OCI-LY7 (cell line): ENCODE measurements around the gene ANXA3. TPM values are rescaled to one million over a fixed set of nuclear protein-coding genes. Genes with fewer than 3 reads are reported as not detected.

Source experiments
- BruUV-seq: library from RNA; stranded (reverse); fragments of 400-500 nt; replicated peaks from 2 replicates; lab custom pipeline; 2021; lab: Mats Ljungman, UMichigan
- CTCF ChIA-PET: fragments of 300-600 bp; sonication (Branson Sonifier 250); formaldehyde crosslinking; loops from one replicate; lab custom pipeline; 2022; ENCODE audit warnings: antibody characterized with exemption; ENCODE audit not compliant: unreplicated experiment; lab: Charles Lee
- POLR2A ChIA-PET: fragments of 300-600 bp; sonication (Branson Sonifier 250); formaldehyde crosslinking; loops from one replicate; lab custom pipeline; 2022; ENCODE audit warnings: antibody characterized with exemption; lab: Charles Lee
- DNase-seq: peaks from one replicate; pipeline ENCODE4 v3.0.0-alpha.2; 2015; ENCODE audit warnings: low spot score
- H2AFZ ChIP-seq: fragments of 200-600 bp; sonication (generic), shearing (Covaris generic); 2 replicates; pipeline ENCODE4 v1.6.1; 2014; ENCODE audit warnings: mild to moderate bottlenecking, antibody characterized with exemption, low read length, moderate library complexity
- H3K27ac ChIP-seq: fragments of 200-600 bp; sonication (generic); 2 replicates; pipeline ENCODE4 v1.5.1; 2014; ENCODE audit warnings: mixed run types, low read depth, mild to moderate bottlenecking, moderate library complexity, low read length, inconsistent platforms; ENCODE audit not compliant: poor library complexity, severe bottlenecking
- H3K36me3 ChIP-seq: fragments of 200-600 bp; sonication (generic); 2 replicates; pipeline ENCODE4 v1.6.1; 2014; ENCODE audit warnings: mild to moderate bottlenecking, antibody characterized with exemption, low read length, moderate library complexity, mixed read lengths; ENCODE audit not compliant: insufficient read depth
- H3K4me1 ChIP-seq: fragments of 200-600 bp; sonication (generic); 2 replicates; pipeline ENCODE4 v1.5.1; 2014; ENCODE audit warnings: mild to moderate bottlenecking, low read length; ENCODE audit not compliant: insufficient read depth, poor library complexity, severe bottlenecking
- H3K4me2 ChIP-seq: fragments of 200-600 bp; sonication (generic); 2 replicates; pipeline ENCODE4 v1.6.1; 2014; ENCODE audit warnings: mild to moderate bottlenecking, low read length
- H3K4me3 ChIP-seq: fragments of 200-600 bp; sonication (generic); 2 replicates; pipeline ENCODE4 v1.5.1; 2014; ENCODE audit warnings: mild to moderate bottlenecking, low read depth, low read length; ENCODE audit not compliant: poor library complexity, severe bottlenecking
- H3K79me2 ChIP-seq: fragments of 200-600 bp; sonication (generic); 2 replicates; pipeline ENCODE4 v1.6.1; 2016; ENCODE audit warnings: low read depth, mild to moderate bottlenecking, low read length, moderate library complexity, mixed read lengths; ENCODE audit not compliant: insufficient read depth
- H3K9me2 ChIP-seq: fragments of 200-600 bp; sonication (generic); 2 replicates; pipeline ENCODE4 v1.6.1; 2016; ENCODE audit warnings: mild to moderate bottlenecking, low read length, mixed read lengths; ENCODE audit not compliant: insufficient read depth
- H3K9me3 ChIP-seq: fragments of 200-600 bp; sonication (generic); 2 replicates; pipeline ENCODE4 v1.6.1; 2014; ENCODE audit warnings: mild to moderate bottlenecking, mixed run types, low read length, mixed read lengths
- H4K20me1 ChIP-seq: fragments of 200-600 bp; sonication (generic); 2 replicates; pipeline ENCODE4 v1.6.1; 2014; ENCODE audit warnings: mild to moderate bottlenecking, antibody characterized with exemption, low read length, moderate library complexity, mixed read lengths; ENCODE audit not compliant: insufficient read depth
- CTCF ChIP-seq: fragments of 200-600 bp; sonication (generic); conservative IDR thresholded peaks from 2 replicates; pipeline ENCODE4 v1.5.1; 2014; ENCODE audit warnings: mild to moderate bottlenecking, antibody characterized with exemption, low read length, moderate library complexity, mixed read lengths
- EZH2phosphoT487 ChIP-seq: fragments of 200-600 bp; sonication (generic); IDR thresholded peaks from 2 replicates; pipeline ENCODE4 v1.6.1; 2018; ENCODE audit warnings: low read depth, borderline replicate concordance, mild to moderate bottlenecking, mixed run types, antibody characterized with exemption, low read length, moderate library complexity, mixed read lengths
- intact Hi-C: fragments of 100-400 bp; cut with micrococcal nuclease; formaldehyde crosslinking; loops from one replicate; pipeline ENCODE4 v1.10.0; 2022; ENCODE audit not compliant: unreplicated experiment
- total RNA-seq, 2 experiments: library from RNA; depleted of rRNA in 1 of 2; stranded (reverse); fragments of >200 nt in 1 of 2; shearing (Covaris generic) in 1 of 2; gene quantifications; 2 replicates each; pipeline ENCODE4 v1.2.3, GENCODE V29; 2014 to 2022

ANXA3 gene
- total RNA-seq, 2 experiments from 2014 or later = not detected

- no TSS peak for BruUV-seq
- CTCF ChIA-PET = interaction anchor here (1.0 kb wide), 1 partner anchor 116 kb away, joined by 3 read pairs; no protein-coding TSS in a partner anchor
- intact Hi-C loops = no loop called here
Observed at GRCh38 chr4:78627966-78628678, 76.6 kb downstream of the ANXA3 start.

GRCh38 chr4:78629991-78630541 lies 78.5 kb downstream of the ANXA3 start:
- no peak for DNase-seq
- H3K4me3 ChIP-seq = peak overlapping the region; percentile 22
- no peaks in the 10 kb centered on the region for H4K20me1 ChIP-seq
- intact Hi-C loops = no loop called here
- peak overlapping the region; percentile 49; the same call in 1 of the 2 replicates for H2AFZ ChIP-seq
- no peaks in the 10 kb centered on the region for H3K9me2 ChIP-seq
- H3K4me1 ChIP-seq = peaks cover 19% of the 10 kb centered on the region
- ChIA-PET POLR2A (interaction anchor here (0.6 to 5.9 kb wide), 10 partner anchors 9 to 193 kb away, joined by 3 to 47 read pairs (median 5); no protein-coding TSS in a partner anchor), CTCF (interaction anchor here (1.1 kb wide), 1 partner anchor 8 kb away, joined by 3 read pairs; no protein-coding TSS in a partner anchor)
- no peaks in the 10 kb centered on the region; the same call in 1 of the 2 replicates for H3K9me3 ChIP-seq
- H3K4me2 ChIP-seq = no peak overlapping the region
- no TSS peak for BruUV-seq
- H3K36me3 ChIP-seq = no peaks in the 10 kb centered on the region
- TF ChIP-seq CTCF (no peak), EZH2phosphoT487 (no peak)
- no peaks in the 10 kb centered on the region for H3K79me2 ChIP-seq
- no peak overlapping the region for H3K27ac ChIP-seq

More at GRCh38 chr4:78627966-78628678, 76.6 kb downstream of the ANXA3 start:
- Histone ChIP-seq H4K20me1 (no peaks in the 10 kb centered on the region), H3K4me1 (peaks cover 19% of the 10 kb centered on the region), H3K79me2 (no peaks in the 10 kb centered on the region), H3K4me2 (no peak overlapping the region), H3K4me3 (no peak overlapping the region), H3K36me3 (no peaks in the 10 kb centered on the region), H3K9me2 (no peaks in the 10 kb centered on the region), H2AFZ (no peak overlapping the region), H3K27ac (no peak overlapping the region), H3K9me3 (no peaks in the 10 kb centered on the region; the same call in 1 of the 2 replicates)
- TF ChIP-seq CTCF = no peak
- no peak for TF ChIP-seq EZH2phosphoT487
- DNase-seq = no peak
- POLR2A ChIA-PET = interaction anchor here (0.7 to 5.9 kb wide), 6 partner anchors 13 to 59 kb away, joined by 3 to 47 read pairs (median 6); no protein-coding TSS in a partner anchor
